Inflammatory macrophage treated with lipopolysaccharide for 4 hours (primary cell): ENCODE measurements around the gene RBBP9.
"Not testable (repeated sequence)": the region's sequence is repeated elsewhere in the genome, so short reads cannot be mapped to it uniquely, and the experiment has no call there.

Source experiments
- DNase-seq: peaks from one replicate; pipeline ENCODE4 v3.0.0-alpha.2; 2020

Gene RBBP9

GRCh38 chr20:18496740-18497592, at the start of gene RBBP9:
TSS of gene RBBP9 (minus strand) at chr20:18497225. CDS start at chr20:18497167, 58 bp downstream.
- peak; percentile 77 for DNase-seq

- no peak for DNase-seq
Measured at GRCh38 chr20:18545566-18545965, 48.5 kb upstream of the RBBP9 start.

GRCh38 chr20:18543932-18544331, 46.9 kb upstream of the RBBP9 start:
- no peak for DNase-seq

GRCh38 chr20:18543216-18543615, 46.2 kb upstream of the RBBP9 start:
- no peak for DNase-seq

- DNase-seq: no peak
Measured at GRCh38 chr20:18541741-18542140, 44.7 kb upstream of the RBBP9 start.

GRCh38 chr20:18537651-18538050, 40.6 kb upstream of the RBBP9 start:
- no peak for DNase-seq

- DNase-seq: no peak
Measured at GRCh38 chr20:18533978-18534644, 37.1 kb upstream of the RBBP9 start.

GRCh38 chr20:18533491-18533890, 36.5 kb upstream of the RBBP9 start:
- DNase-seq: no peak

- DNase-seq: no peak
Measured at GRCh38 chr20:18532626-18533025, 35.6 kb upstream of the RBBP9 start.

GRCh38 chr20:18529041-18529440, 32.0 kb upstream of the RBBP9 start:
- DNase-seq: peak; percentile 40

GRCh38 chr20:18527836-18528235, 30.8 kb upstream of the RBBP9 start:
- DNase-seq: no peak

- no peak for DNase-seq
Measured at GRCh38 chr20:18527339-18527738, 30.3 kb upstream of the RBBP9 start.

GRCh38 chr20:18526761-18527160, 29.7 kb upstream of the RBBP9 start:
- DNase-seq: not testable (repeated sequence)

- DNase-seq: peak; percentile 50
Measured at GRCh38 chr20:18524646-18525045, 27.6 kb upstream of the RBBP9 start.

- no peak for DNase-seq
Measured at GRCh38 chr20:18523066-18523465, 26.0 kb upstream of the RBBP9 start.

GRCh38 chr20:18522066-18522465, 25.0 kb upstream of the RBBP9 start:
- not testable (repeated sequence) for DNase-seq

- no peak for DNase-seq
Measured at GRCh38 chr20:18515973-18516372, 18.9 kb upstream of the RBBP9 start.

GRCh38 chr20:18514127-18514526, 17.1 kb upstream of the RBBP9 start:
- no peak for DNase-seq

- no peak for DNase-seq
Measured at GRCh38 chr20:18513208-18513607, 16.2 kb upstream of the RBBP9 start.

GRCh38 chr20:18511571-18511970, 14.5 kb upstream of the RBBP9 start:
- peak; percentile 62 for DNase-seq

- DNase-seq: peak; percentile 98
Measured at GRCh38 chr20:18507218-18508191, 10.5 kb upstream of the RBBP9 start, which contains the start of gene SEC23B. TSS of gene SEC23B (plus strand) at chr20:18507940. CDS start at chr20:18510836, 2,896 bp downstream.

GRCh38 chr20:18506744-18507143, 9.7 kb upstream of the RBBP9 start:
- no peak for DNase-seq
